Limb (tissue), 2 donors: ENCODE measurements around the gene TLNRD1.
"Not testable (repeated sequence)": the region's sequence is repeated elsewhere in the genome, so short reads cannot be mapped to it uniquely, and the experiment has no call there.

ENCODE experiments used
- DNase-seq, 2 donors: peaks; one replicate each; pipeline ENCODE4 v3.0.0-alpha.2; 2016; ENCODE audit errors: extremely low spot score in 2 of 2

TLNRD1 gene

DNA sequence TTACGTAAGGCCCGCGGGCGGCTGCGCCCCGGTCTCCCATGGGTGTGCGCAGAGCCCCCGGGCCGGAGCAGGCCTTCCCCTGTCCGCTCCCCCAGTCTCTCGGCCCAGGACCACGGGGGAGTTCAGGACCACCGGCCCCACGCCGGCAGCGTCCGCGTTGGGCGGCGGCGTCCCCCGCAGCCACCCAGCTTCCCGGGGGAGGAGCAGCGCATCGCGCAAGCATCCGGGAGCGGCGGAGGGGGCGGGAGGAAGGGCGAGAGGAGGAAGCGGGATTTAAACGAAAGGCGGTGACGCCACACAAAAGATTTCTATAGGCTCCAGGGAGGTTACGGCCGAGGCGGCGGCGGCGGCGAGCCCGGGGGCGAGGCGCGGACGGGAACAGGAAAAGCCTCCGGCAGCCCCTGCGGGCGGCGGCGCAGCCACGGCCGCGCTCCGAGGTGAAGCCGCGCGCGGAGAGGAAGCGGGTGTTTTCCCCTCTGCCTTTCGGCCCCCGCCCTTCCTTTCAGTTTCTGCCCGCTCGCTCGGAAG is at the start of gene TLNRD1:
TSS of gene TLNRD1 (plus strand) at position 300 of the 528 bp plus-strand sequence. CDS start 1,349 bp downstream, outside the sequence.
- DNase-seq: peak; percentile 82 to 93

DNA sequence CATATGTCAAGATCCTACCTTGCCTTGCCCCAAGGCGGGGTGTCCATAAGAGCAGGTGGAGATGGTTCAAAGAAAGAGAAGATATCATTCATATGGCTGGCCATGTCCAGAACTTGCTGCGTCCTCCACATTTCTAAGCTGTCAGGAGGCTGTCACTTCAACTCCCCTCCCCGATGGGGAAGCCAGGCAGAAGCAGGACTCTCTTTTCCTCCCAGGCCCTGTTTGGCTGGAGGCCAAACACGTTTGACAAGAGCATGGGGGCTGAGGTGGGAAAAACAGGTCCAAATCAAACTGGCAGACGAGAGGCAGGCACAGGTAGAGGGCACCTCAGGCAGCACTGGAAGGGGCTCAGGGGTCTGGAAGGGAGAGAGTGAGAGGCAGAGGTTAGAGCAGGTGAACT is 48.8 kb upstream of the TLNRD1 start:
- DNase-seq: no peak

DNA sequence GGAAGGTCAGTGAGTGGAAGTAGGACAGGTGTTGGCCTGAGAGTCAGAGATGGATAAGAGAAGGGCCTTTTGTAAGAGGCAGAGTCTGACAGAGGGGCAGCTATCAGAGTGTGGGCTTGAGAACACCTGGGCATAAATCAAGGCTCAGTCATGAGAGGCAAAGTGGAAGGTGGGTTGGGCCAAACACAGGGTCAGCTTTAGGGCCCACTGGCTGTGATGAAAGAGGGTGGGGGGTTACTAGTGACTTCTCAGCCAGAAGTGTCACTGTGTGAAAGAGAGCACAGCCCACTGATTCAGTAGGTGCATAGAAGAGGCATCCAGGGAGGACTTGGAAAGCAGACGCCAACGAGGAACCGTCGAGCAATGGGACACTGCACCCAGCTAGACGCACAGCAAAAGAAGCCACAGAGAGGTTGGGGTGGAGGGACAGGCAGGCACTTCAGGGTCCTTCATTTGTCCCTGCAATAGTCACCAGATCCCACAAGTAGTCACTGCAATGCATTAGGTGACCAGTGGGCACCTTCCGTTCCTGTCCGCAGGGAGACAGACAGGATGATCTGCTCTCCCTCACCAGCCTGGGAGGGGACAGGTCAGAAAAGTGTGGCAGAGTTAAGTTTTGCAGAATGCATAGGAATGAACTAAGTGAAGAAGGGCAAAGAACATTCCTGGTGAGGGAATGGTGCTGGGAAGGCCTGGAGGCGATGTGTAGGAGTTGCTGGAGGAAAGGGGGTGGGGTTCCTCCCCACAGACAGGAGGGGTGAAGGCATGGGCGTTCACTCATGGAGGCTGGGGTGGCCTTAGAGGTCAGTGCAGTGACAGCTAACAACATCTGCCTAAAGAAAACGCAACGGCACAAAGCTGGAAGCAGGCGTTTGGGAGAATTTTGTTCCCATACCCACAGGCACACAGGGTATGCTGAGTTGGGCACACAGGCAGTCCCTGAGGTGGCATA is 47.4 kb upstream of the TLNRD1 start:
- DNase-seq: peak in 1 of 2 donors; percentile 8

DNA sequence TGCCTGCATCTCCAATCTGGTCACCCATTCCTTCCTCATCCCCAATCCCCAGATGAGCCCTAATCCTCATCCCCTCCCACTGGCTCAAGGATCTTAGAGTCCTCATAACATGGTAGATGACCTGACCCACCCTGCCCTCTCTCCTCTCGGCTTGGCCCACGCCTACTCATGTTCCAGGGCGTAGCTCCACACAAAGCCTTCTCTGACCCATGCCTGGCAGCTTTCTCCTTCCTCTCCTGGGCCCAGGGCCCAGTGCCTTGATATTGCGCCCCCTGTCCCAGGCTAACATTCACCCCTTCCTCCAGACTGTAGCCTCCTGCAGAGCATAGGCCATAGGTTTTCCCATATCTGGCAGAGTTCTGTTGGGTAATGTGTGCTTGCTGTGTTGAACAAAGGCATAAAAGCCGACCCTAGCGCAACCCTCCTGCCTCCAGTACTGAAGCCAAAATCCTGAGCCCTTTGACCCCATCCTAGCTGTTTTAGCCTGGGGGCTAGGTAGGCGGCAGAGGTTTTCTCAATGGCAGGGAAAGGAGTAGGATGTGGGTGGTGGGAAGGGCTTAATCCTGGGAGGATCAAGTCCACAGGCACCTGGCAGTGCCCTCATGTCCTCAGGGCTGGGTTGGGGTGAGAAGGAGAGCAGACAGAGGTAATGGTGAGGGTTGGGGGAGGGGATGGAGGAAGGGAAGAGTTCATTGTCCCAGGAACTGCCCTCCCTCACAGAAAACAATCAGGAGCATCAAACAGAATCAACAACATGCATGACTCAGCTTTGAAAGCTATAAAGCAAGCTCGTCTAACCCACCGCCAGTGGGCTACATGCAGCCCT is 46.6 kb upstream of the TLNRD1 start:
- no peak for DNase-seq

DNA sequence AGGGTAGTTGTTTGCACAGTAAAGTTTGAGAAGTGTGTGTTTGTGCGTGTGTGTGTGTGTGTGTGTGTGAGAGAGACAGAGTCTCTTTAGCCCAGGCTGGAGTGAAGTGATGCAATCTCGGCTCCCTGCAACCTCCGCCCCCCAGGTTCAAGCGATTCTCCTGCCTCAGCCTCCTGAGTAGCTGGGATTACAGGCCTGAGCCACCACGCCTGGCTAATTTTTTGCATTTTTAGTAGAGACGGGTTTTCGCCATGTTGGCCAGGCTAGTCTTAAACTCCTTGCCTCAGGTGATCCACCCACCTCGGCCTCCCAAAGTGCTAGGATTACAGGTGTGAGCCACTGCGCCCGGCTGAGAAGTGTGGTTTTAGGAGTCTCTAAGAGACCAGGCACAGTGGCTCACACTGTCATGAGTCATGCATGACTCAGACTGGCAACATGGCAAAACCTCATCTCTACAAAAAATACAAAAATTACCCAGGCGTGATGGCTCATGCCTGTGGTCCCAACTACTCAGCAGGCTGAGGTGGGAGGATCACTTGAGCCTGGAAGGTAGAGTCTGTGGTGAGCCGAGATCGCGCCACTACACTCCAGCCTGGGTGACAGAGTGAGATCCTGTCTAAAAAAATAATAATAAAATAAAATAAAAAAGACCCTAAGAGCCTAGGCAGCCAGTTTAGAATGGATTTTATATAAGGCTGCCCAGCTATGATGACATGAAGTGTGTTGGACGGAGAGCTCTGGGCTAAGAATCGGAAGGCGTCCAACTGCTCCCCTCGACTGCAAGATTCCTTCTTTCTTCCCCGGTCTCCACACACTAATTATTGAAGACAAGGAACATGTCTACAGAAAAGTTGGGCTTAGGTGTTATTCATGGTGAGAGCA is 44.9 kb upstream of the TLNRD1 start:
- DNase-seq: not testable (repeated sequence)

DNA sequence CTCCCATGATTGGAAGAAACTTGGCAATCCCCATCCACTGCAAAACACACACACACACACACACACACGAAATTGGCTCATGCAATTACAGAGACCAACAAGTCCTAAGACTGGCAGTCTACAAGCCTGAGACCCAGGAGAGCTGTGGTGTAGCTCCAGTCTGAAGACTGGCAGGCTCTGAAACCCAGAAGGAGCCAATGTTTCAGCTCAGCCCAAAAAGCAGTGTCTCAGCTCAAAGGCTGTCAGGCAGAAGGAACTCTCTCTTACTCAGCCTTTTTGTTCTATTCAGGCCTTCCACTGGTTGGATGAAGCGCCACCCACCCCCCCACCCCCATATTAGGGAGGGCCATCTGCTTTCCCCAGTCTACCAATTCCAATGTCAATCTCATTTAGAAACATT is 43.2 kb upstream of the TLNRD1 start:
- DNase-seq: no peak

DNA sequence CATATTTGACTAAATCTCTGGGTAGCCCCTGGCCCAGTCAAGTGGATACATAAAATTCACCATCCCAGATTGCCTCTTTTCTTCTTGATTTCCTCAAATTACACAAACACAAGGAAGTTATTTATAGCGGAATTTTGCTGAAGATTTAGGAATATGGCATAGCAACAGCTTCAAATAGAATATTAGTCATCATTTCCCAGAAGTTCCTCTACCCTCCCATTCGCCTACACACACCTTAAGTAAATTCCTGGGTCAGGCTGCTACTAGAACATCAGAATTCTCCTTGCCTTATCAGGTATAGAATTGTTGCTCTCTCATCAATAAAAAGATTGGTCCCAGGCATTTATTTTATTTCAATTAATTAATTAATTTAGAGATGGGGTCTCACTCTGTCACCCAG is 42.7 kb upstream of the TLNRD1 start:
- no peak for DNase-seq

DNA sequence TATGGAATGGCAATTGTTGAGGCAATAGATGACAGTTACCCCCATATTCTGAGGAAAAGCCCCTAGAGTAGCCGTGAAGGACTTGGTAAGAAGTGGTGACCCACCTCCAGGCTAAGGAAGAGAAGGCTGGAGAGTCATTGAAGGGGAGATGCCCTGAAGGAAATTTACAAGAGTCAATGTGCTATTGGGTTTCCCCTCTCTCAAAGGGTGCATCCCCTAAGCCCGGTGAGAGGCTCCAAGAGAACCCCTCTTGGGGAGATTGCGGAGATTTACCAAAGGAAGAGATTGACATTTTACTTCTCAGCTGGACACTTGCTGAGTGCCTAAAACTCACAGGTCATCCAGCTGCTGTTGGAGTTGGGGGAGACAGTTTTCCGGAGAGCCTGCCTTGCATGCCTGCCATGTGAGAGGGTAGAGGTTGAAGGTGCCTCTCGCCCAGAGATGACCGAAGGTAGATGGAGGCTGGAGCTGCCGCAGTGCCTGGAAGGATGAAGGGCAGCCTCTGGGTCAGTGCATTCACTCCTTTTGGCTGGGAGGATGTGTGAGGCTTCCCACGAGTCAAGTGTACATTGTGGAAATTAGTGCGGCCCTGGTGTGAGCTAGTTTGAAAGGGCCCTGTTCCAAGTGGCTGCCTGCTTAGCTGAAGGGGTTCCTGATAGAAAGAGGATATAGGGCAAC is 41.8 kb upstream of the TLNRD1 start:
- DNase-seq: no peak

DNA sequence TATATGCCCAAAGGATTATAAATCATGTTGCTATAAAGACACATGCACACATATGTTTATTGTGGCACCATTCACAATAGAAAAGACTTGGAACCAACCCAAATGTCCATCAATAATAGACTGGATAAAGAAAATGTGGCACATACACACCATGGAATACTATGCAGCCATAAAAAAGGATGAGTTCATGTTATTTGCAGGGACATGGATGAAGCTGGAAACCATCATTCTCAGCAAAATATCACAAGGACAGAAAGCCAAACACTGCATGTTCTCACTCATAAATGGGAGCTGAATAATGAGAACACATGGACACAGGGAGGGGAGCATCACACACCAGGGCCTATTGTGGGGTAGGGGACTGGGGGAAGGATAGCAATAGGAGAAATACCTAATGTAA is 35.3 kb upstream of the TLNRD1 start:
- DNase-seq: not testable (repeated sequence)

DNA sequence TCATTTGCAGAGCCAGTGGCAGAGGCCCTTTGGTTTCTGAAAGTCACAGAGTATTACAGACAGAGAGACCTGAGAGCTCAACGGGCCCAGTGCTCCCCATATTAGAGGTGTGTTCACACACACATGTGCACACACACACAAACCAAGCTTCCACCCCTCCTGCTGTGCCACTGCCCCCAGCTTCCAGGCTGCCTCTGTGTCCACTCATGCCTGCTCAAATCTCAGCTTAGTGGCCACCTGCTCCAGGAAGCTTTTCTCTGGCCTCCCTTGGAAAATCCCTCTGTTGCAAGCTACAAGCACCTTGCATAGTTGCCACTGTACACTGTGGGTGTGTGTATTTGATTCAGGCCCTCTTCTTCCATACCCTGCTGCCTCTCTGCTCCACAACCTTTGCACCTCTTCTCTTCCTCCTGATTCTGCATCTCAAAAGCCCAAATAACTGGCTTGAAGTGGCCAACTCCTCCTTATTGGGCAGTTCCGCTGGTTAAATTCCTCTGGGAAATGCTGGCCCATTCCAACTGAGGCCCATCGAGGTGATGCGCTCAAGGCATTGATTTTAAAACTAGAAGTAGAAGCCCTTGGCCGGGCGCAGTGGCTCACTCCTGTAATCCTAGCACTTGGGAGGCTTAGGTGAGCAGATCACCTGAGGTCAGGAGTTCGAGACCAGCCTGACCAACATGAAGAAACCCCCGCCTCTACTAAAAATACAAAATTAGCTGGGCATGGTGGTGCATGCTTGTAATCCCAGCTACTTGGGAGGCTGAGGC is 34.1 kb upstream of the TLNRD1 start:
- DNase-seq: no peak

DNA sequence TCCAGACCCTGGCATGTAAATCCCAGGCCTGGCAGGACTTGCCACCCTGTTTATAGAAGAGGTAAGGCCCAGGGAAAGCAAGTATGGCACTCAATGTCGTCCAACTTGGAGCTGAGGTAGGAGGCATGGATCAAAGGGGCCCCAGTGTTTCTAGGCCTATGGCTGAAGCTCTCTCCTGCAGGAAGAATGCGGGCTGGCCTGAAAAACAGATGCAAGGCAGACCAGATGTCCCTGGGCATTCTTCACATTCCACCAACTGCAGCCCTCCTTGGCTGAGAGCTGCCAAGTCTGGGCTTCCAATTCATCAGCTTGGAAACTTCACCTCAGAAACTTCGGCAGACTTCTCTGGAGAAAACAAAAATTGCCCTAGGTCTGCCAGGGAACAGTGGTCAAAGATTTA is 33.3 kb upstream of the TLNRD1 start:
- peak; percentile 49 to 51 for DNase-seq

DNA sequence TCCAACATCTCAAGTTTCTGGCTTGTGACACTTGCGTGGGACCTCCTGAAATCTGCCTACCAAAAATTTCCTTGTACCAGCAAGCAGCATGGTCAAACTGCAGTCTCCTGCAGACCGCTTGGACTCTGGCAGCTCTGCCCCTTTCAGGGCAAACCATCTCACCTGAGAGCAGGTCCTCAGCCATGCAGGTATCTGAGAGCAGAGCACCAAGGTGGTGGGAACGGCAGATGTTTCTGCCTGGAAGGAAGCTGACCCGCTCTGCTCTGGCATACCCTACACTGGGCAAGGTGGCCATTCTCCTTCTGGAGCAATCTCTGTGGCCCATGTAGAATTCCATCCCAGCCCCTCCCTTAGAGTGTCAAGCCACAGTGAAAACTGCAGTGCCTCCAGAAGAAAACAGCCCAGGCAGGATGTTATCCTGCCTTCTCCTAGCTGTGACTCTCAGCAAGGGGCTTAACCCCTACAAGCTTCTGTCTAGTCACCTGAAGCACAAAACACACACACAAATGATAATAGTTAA is 32.7 kb upstream of the TLNRD1 start:
- no peak for DNase-seq

DNA sequence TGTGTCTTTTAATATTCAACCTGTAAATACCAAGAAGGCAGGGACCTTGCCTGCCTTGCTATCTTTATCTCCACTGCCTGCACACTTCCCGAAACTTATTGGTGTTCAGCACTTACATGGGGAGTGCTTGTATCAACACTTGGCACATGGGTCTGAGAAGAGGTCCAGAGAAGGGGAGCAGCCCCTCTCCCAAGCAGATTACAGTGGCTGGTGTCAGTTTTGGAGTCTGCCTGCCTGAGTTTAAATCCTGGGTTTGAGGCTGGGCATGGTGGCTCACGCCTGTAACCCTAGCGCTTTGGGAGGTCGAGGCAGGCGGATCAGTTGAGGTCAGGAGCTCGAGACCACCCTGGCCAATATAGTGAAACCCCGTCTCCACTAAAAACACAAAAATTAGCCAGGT is 31.4 kb upstream of the TLNRD1 start:
- no peak for DNase-seq

DNA sequence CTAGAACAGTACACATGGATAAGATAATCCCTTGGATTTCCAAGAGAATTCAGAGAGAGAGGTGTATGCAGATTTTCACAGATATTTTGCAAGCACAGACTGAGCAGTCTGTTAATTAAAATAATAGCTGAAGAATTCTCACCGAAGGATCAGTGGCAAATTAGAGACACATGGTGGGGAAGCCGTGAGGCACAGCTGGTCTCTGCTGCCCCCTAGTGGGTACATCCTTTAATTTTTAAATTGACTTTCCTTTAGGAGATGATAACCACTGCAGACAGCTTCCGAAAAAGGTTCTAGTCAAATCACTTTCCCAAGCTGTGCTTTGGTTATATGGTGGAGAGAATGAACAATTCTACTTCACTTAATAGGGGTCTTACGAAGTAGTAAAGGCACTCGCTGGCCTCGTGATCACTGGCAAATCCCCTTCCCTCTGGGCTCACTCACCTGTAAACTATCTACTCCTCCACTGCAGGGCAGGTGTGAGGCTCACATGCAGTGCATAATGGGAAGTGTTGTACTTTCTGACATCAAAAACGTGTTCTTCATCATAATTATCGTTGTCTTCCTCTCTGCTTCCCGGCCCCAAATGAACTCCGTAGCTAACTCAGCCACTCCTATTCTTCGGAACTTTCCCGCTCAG is 30.6 kb upstream of the TLNRD1 start:
- peak; percentile 78 for DNase-seq

DNA sequence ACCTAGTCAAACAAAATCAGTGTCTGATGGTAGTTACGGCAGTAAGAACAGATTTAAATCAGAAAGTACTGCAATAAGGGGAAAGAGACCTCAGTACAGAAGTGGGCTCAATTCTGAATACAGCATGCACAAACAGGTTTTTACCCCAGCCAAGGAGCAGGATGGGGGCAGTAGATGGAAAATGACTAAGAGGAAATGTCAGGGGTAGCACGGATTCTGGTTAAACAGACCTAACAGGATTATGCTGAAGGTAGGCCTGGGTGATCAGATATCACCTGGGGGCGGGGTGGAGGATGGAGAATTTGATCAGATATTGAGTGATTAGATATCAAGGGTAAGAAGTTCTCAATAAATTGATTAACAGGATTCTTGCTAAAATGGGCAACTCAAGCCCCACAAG is 30.1 kb upstream of the TLNRD1 start:
- no peak for DNase-seq

DNA sequence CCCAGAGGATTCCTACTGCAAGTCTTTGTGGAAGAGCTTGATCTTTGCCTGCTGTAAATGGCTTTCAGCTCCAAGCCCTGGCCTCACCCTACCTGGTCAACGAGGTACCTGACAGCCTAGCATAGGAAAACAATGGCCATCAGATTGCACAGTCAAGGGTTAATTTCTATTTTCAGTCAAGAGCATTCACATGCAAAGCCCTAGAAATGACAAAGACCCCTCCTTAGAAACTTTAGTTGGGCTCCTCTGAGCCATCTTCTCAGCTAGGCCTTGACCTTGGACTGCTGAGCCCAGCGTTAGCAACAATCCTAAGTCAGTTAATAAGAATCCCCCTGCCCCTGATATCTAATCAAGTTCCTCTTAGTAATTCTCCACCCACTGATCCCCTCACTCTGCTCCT is 29.6 kb upstream of the TLNRD1 start:
- DNase-seq: no peak

DNA sequence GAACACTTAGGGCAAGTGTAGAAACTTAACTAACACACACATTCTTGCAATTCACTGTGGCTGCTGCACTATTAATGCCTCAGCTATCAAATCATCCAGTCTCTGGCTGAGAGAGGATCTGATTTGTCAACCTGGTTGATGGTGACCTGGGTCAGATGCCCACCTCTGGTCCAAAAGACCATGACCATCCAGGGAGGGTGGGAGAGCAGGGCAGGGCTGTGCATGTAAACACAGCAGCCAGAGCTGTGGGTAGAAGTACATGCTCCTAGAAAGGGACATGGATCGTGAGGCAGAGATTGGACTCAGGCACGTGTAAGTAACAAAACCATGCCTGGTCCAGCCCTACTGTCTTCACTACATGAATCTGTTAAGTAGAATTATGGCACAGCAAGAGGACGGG is 28.4 kb upstream of the TLNRD1 start:
- DNase-seq: no peak

DNA sequence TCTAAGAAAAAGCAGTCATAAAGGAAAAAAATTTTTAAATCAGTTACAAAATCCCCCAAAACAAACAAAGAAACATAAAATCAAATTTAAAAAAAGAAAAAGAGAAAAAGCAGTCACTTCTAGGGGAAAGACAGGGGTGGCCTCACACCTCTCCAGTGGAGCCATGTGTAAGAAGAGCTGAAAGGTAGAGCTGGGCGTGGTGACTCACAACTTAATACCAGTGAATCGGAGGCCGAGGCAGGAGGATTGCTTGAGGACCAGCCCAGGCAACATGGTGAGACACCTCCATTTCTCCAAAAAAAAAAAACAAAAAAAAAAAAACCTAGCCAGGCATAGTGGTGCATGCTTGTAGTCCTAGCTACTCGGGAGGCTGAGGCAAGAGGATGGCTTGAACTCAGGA is 25.8 kb upstream of the TLNRD1 start:
- DNase-seq: no peak

DNA sequence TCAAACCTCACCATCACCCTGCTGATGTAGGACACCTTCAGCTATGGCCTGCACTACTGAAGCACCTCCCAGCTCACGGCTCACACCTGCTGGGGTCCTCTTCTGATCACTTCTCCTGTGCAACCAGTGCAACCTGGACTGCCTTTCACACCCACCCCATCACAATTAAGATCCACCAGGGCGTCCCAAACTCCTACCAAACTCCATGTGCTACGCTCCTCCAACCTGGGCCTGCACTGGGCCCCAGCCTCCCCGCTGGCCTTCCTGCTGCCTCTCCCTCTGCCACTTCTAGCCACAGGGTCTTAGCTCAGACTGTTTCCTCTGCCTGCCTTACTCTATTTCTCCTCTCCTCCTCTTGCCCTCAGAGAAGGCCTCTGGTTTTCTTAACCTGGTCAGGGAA is 23.9 kb upstream of the TLNRD1 start:
- DNase-seq: no peak
